Astrocyte (in vitro differentiated cells and primary cell): ENCODE measurements around the gene TSPEAR.

Source experiments
- EZH2 ChIP-seq: IDR thresholded peaks from 2 replicates; pipeline ENCODE4 v1.6.1; 2012; ENCODE audit warnings: mild to moderate bottlenecking, low read length, inconsistent platforms; ENCODE audit not compliant: insufficient read depth
- TF ChIP-seq, protein P1 (sequence below): IDR thresholded peaks from 2 replicates; pipeline ENCODE4 v1.5.1; 2011; ENCODE audit warnings: low read depth, mild to moderate bottlenecking, inconsistent platforms, low read length, moderate library complexity; ENCODE audit not compliant: insufficient read depth

DNA sequence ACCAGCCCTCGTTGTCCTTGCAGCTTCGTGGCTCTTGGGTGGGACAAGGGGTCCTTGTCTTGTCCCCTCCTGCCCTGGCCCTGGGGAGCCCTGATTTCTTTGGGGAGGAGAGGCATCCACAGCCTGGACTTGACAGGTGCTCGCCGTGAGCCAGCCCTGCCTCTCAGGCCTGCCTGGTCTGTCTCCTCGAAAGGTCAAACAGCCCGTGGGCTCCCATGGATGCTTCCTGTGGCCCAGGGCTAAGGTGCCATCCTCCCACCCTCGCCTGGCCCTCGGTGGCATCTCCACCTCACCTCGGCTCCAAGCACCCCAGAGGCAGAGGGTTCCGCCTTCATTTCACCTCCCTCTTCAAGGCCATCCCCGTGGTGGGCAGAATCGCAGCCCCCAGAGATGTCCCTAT, 247.0 kb downstream of the TSPEAR start:
- TF ChIP-seq, protein P1, sequence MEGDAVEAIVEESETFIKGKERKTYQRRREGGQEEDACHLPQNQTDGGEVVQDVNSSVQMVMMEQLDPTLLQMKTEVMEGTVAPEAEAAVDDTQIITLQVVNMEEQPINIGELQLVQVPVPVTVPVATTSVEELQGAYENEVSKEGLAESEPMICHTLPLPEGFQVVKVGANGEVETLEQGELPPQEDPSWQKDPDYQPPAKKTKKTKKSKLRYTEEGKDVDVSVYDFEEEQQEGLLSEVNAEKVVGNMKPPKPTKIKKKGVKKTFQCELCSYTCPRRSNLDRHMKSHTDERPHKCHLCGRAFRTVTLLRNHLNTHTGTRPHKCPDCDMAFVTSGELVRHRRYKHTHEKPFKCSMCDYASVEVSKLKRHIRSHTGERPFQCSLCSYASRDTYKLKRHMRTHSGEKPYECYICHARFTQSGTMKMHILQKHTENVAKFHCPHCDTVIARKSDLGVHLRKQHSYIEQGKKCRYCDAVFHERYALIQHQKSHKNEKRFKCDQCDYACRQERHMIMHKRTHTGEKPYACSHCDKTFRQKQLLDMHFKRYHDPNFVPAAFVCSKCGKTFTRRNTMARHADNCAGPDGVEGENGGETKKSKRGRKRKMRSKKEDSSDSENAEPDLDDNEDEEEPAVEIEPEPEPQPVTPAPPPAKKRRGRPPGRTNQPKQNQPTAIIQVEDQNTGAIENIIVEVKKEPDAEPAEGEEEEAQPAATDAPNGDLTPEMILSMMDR = no peak
- no peak for TF ChIP-seq EZH2
